Measurements from ENCODE around the gene DAND5.

DNA sequence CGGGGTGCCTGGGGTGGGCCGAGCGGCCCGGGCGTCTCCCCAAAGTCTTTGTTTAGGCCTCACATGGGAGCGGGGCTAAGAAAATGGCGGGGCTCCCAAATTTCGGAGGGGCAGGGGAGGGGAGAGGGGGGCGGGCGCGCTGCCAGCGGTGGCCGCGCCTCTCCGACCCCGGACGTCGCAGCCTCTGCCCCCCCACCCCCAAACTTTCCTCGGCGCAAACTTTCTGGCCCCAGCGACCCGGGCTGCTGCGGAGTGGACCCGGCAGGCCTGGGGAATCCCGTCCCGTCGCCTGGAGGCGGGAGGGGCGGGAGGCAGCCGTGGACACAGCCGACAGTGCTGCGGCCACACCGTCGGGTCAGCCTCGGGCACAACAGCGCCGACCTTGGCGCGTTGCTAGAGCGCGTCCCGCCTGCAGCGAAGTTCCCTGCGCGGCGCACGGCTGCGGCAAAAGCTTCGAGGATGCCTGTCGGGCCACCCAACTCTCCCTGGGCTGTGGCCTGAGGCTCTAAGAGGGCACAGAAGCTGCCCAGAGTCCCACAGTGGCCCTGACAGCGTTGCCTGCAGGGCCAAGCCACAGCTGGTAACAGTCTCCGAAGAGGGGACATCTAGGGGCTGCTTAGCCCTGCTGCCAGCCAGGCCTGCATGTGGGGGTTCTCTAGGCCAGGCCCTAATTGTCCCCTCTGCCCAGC, 27.2 kb downstream of the DAND5 start:
- TF ChIP-seq, protein P1, sequence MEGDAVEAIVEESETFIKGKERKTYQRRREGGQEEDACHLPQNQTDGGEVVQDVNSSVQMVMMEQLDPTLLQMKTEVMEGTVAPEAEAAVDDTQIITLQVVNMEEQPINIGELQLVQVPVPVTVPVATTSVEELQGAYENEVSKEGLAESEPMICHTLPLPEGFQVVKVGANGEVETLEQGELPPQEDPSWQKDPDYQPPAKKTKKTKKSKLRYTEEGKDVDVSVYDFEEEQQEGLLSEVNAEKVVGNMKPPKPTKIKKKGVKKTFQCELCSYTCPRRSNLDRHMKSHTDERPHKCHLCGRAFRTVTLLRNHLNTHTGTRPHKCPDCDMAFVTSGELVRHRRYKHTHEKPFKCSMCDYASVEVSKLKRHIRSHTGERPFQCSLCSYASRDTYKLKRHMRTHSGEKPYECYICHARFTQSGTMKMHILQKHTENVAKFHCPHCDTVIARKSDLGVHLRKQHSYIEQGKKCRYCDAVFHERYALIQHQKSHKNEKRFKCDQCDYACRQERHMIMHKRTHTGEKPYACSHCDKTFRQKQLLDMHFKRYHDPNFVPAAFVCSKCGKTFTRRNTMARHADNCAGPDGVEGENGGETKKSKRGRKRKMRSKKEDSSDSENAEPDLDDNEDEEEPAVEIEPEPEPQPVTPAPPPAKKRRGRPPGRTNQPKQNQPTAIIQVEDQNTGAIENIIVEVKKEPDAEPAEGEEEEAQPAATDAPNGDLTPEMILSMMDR (conservative IDR thresholded peaks at IDR 0.05; ENCODE audit: low read length), result no peak
- TF ChIP-seq EZH2phosphoT487 (IDR thresholded peaks at IDR 0.05; ENCODE audit: borderline replicate concordance), result no peak
